Measurements from ENCODE around the gene LILRA1. TPM values are rescaled to one million over a fixed set of nuclear protein-coding genes. Genes with fewer than 3 reads are reported as not detected.
"Not testable (repeated sequence)": the region's sequence is repeated elsewhere in the genome, so short reads cannot be mapped to it uniquely, and the experiment has no call there.

LILRA1 gene
- total RNA-seq (2014; rRNA removed; shearing (Covaris generic)), result not detected in 2 replicates
- not detected in 2 replicates for polyA plus RNA-seq (2014; cell fraction: nucleus; rRNA removed)

DNA sequence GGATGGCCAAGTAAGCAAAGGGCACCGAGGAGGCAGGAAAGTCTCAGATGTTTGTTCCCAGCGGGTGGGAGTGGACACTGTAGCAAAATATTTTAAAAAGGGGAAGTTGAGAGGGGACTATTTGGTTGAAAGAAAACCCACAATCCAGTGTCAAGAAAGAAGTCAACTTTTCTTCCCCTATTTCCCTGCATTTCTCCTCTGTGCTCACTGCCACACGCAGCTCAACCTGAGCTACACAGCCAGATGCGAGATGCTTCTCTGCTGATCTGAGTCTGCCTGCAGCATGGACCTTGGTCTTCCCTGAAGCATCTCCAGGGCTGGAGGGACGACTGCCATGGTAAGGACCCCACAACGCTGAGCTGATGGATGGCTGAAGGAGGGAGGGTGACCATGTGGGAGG lies at the start of gene LILRA1:
TSS of gene LILRA1 (plus strand) at position 188 of the 400 bp plus-strand sequence. CDS start 613 bp downstream, outside the sequence.
- DNase-seq (ENCODE audit: extremely low read depth, low read depth), result not testable (repeated sequence)

DNA sequence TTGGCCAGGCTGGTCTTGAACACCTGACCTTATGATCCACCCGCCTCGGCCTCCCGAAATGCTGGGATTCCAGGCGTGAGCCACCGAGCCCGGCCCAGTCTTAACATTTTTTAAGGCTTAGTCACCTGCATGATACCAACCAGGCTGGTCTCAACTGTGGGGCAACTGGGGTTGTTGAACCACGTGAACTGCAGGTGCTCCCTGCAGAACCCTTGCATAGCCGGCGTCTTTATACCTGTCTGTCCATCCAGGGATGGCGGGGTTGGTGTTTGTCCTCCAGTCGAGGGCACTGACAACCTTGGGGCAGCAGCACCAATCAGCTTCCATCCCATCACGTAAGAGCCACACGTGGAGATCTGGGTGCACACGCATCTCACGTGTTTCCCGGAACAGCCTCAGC lies 44.6 kb upstream of the LILRA1 start:
- no peak for DNase-seq (ENCODE audit: extremely low read depth, low read depth)

DNA sequence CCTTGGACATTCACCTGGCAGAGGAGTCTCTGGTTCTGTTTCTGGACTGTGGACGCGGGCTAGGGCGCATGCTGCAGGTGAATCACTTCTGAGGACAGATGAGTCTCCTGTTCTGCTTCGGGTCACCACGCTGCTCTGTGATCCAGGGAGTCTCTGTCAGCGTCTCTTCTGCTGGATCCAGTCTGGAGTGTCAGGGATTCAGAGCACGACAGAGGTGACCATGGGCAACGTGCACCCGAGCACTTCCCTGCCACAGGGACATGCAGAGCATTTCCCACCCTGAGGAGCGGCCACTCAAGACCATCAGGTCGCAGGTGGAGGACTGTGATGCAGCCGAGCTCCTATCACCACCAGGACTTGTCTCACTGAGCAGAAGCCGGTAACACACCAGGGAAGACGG lies 44.2 kb upstream of the LILRA1 start:
- no peak for DNase-seq (ENCODE audit: extremely low read depth, low read depth)

DNA sequence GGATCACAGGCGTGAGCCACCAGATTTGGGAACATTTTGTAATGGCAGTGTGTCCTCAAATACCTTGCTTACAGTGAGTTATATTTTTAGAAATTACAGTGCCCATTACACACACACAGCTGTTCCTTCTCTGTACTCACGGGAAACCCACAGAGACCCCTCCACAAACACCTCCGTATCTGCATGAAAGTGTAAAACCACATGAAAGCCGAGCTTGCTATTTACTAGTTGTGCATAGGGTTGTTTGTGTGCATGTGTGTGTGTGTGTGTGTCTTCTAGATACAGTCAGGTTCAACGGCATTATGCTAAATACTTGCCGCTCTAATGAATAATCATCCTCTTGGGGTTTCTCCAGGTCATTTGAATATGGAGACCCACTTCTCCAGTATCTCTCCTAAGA lies 42.1 kb upstream of the LILRA1 start:
- no peak for DNase-seq (ENCODE audit: extremely low read depth, low read depth)

DNA sequence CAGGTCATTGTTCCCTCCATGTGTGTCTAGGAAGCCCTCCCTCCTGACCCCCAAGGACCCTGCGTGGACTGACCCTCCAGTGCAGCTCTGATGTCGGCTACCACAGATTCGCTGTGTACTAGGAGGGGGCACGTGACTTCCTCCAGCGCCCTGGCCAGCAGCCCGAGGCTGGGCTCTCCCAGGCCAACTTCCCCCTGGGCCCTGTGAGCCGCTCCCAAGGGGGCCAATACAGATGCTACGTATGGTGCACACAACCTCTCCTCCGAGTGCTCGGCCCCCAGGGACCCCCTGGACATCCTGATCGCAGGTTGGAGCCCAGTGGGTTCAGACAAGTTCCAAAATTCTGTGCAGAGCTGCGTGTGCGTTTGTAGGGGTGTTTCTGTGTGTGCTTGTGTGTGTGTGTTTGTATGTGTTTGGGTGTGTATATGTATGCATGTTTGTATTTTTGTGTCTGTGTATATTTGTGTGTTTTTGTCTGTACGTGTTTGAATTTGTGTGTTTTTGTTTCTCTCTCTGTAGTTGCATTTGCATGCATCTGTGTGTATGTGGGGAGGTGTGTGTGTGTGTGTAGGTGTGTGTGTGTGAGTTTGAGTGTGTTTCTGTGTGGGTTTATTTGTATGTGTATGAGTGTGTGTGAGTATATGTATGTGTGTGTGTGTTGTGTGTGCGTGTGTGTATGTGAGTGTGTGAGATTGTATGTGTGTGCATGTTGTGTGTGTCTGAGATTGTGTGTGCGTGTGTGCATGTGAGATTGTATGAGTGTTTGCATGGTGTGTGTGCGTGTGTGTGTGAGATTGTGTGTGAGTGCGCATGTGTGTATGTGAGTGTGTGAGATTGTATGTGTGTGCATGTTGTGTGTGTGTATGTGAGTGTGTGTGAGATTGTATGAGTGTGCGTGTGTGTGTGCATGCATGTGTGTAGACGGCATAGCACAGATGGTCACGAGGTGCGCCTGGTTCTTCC lies 41.2 kb upstream of the LILRA1 start:
- DNase-seq (ENCODE audit: extremely low read depth, low read depth), result no peak

DNA sequence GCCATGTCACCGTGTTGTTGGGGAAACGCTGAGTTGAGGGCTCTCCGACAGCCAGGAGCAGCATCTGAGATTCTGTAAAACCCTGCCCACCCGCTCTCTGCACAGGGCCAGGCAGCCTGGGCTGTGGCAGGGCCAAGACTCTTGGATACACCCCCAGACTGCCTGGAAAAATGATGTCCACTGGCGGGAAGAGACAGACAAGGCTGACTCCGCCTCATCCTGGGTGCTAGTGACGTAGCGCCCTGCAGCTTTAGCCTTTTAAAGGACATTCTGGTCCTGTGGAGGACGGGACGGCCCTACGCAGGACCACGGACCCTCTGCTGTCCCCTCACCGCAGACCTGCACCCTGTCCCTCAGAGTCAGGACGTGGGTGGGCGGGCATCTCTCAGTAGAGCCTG lies 40.5 kb upstream of the LILRA1 start:
- DNase-seq (ENCODE audit: extremely low read depth, low read depth), result no peak

DNA sequence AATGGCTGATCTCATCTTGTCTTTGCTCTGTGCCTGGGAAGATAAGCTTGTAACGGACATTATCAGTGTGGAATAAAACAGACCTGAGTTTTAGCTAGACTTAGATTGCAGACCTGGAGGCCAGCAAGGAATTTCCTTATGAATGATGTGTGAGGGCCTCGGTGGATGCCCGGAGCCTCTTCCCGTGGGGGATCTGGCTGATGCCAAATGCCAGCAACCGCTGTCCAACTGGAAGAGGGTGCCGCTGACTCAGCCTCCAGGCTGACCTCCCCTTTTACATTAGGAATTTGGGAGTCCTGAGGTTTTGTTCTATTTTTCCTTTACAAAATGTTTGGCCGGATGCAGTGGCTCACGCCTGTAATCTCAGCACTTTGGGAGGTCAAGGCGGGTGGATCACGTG lies 39.4 kb upstream of the LILRA1 start:
- DNase-seq (ENCODE audit: extremely low read depth, low read depth), result no peak

DNA sequence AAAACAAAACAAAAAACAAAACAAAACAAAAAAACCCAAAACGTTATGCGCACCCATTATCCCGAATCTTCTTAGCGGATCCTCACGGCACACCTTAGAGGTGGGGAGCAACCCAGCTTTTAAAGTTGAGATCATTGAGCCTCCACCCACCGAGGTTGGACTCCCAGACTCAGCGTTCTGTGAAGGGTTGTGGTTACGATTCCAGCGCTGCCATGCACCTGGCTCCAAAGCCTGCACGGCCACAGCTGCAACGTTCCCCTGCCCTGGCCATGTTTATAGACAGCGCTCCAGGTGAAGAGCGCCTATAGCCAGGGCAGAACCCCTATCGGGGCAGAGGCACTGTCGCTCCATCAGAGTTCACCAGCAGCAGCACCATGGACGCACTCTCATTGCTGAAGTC lies 38.5 kb upstream of the LILRA1 start:
- no peak for DNase-seq (ENCODE audit: extremely low read depth, low read depth)

DNA sequence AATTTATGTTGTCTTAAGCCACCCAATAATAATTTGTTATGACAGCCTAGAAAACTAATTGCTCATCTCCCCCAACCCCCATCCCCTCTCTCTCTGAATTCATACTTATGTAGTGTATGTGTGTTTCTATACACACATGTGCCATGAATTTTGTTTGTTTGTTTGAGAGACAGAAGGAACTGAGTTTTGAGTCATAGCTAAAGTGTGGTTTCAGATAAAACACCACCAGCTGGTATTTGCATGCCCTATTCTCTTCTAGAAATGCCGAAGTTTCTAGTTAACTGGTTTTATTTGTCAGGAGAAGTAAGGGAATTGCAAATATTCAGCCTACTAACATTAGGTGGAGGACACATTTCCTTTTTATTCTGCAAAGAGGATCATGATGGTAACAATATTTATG lies 37.2 kb upstream of the LILRA1 start:
- no peak for DNase-seq (ENCODE audit: extremely low read depth, low read depth)

DNA sequence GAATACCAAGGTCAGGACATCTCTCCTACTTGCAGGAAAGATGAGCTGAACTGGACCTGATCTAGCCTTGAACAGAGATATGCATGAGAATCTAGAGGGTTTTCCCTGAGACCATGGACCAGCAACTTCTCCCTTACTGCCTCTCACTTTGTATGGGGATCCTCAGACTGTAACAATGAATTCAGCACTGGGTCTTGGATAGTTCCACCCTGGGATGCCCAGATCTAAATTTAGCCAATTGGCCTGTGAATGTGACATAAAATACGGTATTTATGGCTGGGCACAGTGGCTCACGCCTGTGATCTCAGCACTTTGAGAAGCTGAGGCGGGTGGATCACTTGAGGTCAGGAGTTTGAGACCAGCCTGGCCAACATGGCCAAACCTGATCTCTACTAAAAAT lies 35.1 kb upstream of the LILRA1 start:
- DNase-seq (ENCODE audit: extremely low read depth, low read depth), result no peak

DNA sequence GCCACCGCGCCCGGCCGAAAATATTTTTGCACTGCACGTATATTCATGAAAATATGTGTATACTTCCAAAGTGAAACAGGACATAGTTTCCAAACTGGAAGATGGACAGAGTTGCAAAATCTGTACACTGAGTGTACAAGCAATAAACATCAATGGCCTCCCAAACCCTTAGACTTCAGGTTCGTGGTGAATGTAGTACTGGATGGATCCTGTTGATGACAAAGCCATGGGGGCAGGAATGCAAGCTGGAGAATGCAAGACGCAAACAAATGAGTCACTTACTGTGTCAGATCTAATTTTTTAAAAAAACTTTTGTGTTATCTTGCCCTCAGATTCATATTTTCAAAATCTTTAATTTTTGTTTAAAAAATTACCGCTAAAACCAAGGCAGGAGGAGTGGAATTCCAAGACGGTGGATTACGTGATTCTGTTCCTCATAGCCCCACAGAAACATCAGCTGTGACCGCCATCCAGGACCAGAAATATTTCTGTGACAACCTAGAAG lies 32.5 kb upstream of the LILRA1 start:
- DNase-seq (ENCODE audit: extremely low read depth, low read depth), result no peak

DNA sequence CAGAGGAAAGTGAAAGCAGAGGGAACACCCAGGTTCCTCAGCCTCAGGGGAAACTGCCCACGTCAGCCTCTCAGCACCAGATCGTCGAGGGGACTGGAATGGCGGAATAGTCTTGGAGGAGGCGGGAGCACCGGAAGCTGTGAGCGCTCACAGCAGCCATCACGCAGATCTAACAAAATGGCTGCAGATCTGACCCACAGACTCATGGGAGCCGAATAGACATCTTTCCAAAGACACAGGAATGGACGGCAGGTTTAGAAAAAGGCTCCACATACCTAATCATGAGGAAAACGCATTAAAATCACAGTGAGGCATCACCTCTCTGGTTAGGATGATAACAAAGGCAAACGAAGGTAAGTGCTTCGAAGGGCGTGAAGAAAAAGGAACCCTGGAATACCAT lies 31.6 kb upstream of the LILRA1 start:
- DNase-seq (ENCODE audit: extremely low read depth, low read depth), result no peak

DNA sequence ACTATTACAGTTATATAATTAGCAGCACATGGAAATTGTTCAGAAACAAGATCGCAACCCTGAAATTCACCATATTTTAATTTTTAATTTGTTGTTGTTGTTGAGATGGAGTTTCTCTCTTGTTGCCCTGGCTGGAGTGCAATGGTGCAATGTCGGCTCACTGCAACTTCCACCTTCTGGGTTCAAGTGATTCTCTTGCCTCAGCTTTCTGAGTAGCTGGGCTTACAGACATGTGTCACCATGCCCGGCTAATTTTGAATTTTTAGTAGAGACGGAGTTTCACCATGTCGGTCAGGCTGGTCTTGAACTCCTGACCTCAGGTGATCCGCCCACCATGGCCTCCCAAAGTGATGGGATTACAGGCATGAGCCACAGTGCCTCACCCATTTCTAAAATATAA lies 30.2 kb upstream of the LILRA1 start:
- DNase-seq (ENCODE audit: extremely low read depth, low read depth), result not testable (repeated sequence)

DNA sequence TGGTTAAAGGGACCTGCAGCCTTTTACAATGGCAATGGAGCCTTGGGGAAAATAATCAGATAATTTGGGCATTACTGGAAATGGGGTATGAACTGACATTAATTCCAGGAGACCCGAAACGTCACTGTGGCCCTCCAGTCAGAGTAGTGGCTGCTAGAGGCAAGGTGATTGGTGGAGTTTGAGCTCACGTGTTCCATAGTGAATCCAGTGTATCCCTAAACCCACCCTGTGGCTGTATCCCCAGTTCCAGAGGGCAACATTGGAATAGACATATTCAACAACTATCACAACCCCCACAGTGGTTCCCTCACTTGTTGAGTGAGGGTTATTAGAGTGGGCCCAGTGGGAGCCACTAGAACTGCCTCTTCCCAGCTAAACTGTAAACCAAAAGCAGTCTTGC lies 23.1 kb upstream of the LILRA1 start:
- no peak for DNase-seq (ENCODE audit: extremely low read depth, low read depth)

DNA sequence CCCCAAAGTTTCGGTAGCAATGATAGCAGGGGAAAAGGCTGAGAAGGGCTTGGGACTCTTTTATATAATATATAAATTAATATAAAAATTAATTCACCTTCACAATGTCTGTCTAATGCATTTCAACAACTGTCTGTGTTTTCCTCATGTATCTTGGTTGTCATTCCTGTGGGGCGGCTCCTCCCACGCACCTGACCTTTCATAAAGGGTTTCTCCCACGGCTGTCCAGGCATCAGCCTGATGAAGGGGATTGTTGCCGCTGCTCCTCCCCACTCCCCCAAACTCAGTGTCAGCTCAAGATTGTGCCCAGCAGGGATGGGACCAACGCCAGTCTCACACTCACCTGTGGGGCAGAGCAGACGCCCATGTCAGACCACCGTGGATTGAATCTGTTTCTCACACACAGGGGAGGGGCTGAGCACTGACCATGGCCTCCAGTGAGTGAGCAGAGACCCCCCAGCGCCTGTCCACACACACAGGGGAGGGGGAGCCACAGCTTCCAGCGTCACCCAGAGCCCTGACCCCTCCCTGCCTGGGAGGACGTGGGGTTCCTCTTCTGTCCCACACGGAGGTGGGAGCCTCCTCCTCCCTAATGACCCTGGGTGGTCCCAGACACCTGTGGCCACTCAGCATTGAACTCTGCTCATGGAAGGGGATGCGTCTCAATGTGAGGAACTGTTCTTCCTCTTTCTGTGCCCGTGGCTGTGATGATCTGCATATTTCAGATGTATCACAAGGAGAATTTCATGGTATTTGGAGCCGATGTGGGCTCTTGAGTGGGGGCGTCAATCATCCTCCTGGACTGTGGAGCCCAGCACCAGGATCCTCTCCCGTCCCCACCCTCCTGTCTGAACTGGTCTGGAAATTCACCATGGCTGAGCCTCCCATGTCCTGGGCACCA lies 21.5 kb upstream of the LILRA1 start:
- not testable (repeated sequence) for DNase-seq (ENCODE audit: extremely low read depth, low read depth)

DNA sequence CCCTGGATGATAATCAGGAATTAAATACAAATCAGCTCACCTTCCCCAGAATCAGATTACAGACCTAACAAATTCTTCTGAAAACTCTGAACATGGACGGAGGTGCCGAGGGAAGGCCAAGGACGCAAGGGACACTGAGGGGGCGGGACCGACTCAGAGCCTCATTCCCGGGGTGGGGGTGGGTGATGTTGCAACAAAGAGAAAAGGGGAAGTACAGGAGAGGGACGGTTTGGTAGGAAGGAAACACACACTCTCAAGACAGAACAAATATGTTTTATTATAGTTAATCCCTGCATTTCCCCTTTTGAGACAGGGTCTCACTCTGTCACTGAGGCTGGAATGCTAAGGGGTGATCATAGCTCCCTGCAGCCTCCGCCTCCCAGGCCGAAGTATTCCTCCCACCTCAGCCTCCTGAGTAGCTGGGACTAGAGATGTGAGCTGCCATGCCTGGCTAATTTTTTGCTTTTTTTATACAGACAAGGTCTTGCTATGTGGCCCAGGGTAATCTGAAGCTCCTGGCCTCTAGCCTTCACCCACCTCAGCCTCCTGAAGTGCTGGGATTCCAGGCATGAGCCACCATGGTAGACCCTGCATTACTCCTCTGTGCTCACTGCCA lies 20.6 kb upstream of the LILRA1 start:
- no peak for DNase-seq (ENCODE audit: extremely low read depth, low read depth)

DNA sequence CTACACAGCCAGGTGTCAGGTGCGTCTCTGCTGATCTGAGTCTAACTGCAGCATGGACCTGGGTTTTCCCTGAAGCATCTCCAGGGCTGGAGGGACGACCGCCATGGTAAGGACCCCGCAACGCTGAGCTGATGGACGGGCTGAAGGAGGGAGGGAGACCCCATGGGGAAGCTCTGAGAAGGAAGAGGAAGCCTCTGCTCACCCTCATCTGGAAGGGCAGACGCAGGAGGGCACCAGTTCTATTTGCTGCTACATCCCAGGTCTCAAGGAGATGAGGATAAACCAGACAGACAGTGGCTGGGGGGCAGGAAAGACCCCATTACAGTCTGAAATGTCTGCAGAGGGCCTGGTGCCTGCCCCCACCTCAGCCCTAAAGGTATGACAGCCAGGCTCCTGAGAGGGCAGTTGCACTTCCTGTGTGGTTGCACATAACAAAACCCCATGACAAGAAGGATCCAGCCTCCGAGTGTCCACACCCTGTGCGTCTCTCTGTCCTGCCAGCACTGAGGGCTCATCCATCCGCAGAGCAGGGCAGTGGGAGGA lies 20.0 kb upstream of the LILRA1 start, which contains the start of gene LILRA2:
TSS of gene LILRA2 (plus strand) at position 461 of the 543 bp plus-strand sequence. CDS start 89 bp downstream, outside the sequence.
- no peak for DNase-seq (ENCODE audit: extremely low read depth, low read depth)

DNA sequence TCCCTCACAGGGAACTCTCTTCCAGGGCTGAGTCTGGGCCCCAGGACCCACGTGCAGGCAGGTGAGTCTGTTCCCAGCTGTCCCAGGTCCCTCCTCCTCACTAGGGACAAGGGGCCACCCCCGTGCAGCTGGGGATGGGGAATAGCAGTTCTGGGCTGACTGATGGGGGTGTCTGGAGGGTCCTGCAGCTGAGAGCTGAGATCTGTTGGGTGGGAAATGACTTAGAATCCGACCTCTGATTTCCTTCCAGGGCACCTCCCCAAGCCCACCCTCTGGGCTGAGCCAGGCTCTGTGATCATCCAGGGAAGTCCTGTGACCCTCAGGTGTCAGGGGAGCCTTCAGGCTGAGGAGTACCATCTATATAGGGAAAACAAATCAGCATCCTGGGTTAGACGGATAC lies 19.4 kb upstream of the LILRA1 start:
- DNase-seq (ENCODE audit: extremely low read depth, low read depth), result no peak

DNA sequence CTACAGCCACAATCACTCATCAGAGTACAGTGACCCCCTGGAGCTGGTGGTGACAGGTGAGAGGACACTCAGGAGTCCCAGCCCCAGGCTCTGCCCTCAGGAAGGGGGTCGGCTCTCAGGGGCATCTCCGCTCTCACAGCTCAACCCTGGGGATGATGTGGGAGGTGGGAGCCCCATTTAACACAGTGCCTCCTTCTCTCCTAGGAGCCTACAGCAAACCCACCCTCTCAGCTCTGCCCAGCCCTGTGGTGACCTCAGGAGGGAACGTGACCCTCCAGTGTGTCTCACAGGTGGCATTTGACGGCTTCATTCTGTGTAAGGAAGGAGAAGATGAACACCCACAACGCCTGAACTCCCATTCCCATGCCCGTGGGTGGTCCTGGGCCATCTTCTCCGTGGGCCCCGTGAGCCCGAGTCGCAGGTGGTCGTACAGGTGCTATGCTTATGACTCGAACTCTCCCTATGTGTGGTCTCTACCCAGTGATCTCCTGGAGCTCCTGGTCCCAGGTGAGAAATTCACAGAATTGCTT lies 18.8 kb upstream of the LILRA1 start:
- no peak for DNase-seq (ENCODE audit: extremely low read depth, low read depth)

DNA sequence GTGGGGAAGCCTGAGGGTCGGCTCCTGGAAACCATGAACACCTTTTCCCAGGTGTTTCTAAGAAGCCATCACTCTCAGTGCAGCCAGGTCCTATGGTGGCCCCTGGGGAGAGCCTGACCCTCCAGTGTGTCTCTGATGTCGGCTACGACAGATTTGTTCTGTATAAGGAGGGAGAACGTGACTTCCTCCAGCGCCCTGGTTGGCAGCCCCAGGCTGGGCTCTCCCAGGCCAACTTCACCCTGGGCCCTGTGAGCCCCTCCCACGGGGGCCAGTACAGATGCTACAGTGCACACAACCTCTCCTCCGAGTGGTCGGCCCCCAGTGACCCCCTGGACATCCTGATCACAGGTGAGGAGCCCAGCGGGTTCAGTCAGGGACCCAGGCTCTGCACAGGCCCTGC lies 18.2 kb upstream of the LILRA1 start:
- DNase-seq (ENCODE audit: extremely low read depth, low read depth), result not testable (repeated sequence)

All from NCI-H460 (cell line).